ENCODE results near the gene ARMC10.

DNA sequence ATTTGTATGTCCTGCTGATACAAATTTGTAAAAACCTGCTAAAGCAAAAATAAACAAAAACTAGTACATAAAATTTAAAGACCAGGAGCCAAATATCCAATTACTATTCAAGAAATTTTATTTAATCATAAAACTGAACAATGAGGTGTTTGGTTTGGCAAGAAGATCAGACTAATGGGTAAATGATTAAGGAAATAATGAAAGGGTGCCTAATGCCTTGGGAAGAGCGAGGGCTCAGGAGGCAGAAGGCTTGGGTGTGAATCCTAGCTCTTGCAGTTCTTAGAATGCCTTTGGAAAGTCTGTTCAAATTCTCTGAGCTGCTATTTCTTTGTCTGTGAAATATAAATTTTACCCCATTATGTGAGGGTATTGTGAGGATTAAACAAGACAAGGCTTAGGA, 41.6 kb downstream of the ARMC10 start:
- TF ChIP-seq CEBPB (IDR thresholded peaks at IDR 0.05), result no peak
- no peak for TF ChIP-seq TEAD4 (IDR thresholded peaks at IDR 0.05)

All from Ishikawa (cell line).